Measurements from ENCODE around the gene RTL1. TPM values are rescaled to one million over a fixed set of nuclear protein-coding genes. Genes with fewer than 3 reads are reported as not detected.

Gene RTL1
- total RNA-seq, 1 experiment from 2014 or later, result not detected

DNA sequence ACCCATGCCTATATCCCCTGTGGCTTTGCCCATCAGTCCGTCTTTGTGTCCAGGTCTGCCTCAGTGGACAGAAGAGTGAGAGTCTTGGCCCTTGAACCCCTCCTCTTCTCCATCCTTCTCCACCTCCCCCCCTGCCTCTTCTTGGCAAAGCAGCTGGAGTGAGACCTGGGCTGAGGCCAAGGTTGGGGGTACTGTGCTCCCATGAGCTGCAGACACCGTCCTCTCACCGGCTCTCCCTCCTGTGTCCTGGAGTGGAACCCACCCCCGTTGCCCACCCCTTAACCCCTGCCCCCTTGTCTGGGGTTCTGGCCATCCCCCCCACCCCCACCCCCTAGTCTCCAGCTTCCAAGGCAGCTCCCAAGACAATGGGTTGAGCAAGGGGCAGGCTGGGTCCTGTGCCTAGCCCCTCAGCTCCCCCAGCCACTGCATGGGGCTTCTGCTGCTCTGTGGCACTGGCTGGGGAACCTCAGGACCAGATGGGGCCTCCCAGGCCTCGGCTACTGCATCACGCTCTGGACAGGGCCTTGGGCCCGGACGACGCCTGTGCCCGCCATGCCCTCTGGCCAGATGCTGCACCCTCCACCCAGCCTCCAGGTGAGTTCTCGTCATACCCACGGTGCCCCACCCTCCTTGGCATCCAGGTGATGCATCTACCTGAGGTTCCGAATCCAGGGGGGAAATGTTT lies 35.7 kb downstream of the RTL1 start:
- no peak overlapping the region for H4K8ac ChIP-seq (replicated peaks; ENCODE audit: insufficient read length, low read depth, low read length)
- H3K79me2 ChIP-seq (ENCODE audit: insufficient read depth, low read length), result no peaks in the 10 kb centered on the region
- no CpG with 5 or more reads among the region's 13 CpGs for WGBS (ENCODE audit: extremely low coverage, insufficient read length, low lambda C conversion rate)
- H3K18ac ChIP-seq (ENCODE audit: insufficient read length, low read depth, low read length), result no peak overlapping the region
- H3K9ac ChIP-seq (ENCODE audit: extremely low read depth, insufficient read length, low read length), result no peak overlapping the region
- H3K79me1 ChIP-seq (ENCODE audit: insufficient read depth, low read depth, low read length, poor library complexity, severe bottlenecking), result no peaks in the 10 kb centered on the region
- H3K4me1 ChIP-seq (ENCODE audit: insufficient read depth, low read length), result no peaks in the 10 kb centered on the region
- no peaks in the 10 kb centered on the region for H3K23me2 ChIP-seq (ENCODE audit: insufficient read length, low read depth, low read length, poor library complexity, severe bottlenecking)
- TF ChIP-seq CTCF (conservative IDR thresholded peaks at IDR 0.05), result no peak
- Mint-ChIP-seq H3K36me3 (ENCODE audit: insufficient read depth in 1 of 3, low read depth in 3 of 3) (no peaks in the 10 kb centered on the region), H3K27ac (no peak overlapping the region), H3K9me3 (peaks cover 1 to 2% of the 10 kb centered on the region in 2 experiments; a peak in 3 of 5 replicates), H3K4me3 (no peak overlapping the region), H3K27me3 (ENCODE audit: low read depth) (peaks cover 13% of the 10 kb centered on the region), H3K4me1 (no peaks in the 10 kb centered on the region)
- H2BK15ac ChIP-seq (ENCODE audit: low read depth, low read length), result no peak overlapping the region
- no peak overlapping the region for H2BK20ac ChIP-seq (ENCODE audit: low read depth, low read length, poor library complexity, severe bottlenecking)
- no peak overlapping the region for H3K27ac ChIP-seq (ENCODE audit: insufficient read length, low read depth, low read length)
- H3K56ac ChIP-seq (ENCODE audit: insufficient read length, low read depth, low read length), result no peak overlapping the region
- no peaks in the 10 kb centered on the region for H3K27me3 ChIP-seq (ENCODE audit: insufficient read depth, low read length)
- no peak overlapping the region for H2BK5ac ChIP-seq (ENCODE audit: insufficient read length, low read length)
- H3K9me3 ChIP-seq (ENCODE audit: control insufficient read depth, low read depth, low read length), result no peaks in the 10 kb centered on the region
- no peak overlapping the region for H3K14ac ChIP-seq (ENCODE audit: insufficient read depth, low read length)
- H2BK12ac ChIP-seq (ENCODE audit: insufficient read length, low read depth, low read length), result no peak overlapping the region
- no peak overlapping the region for H2AFZ ChIP-seq (ENCODE audit: low read length)
- H2BK120ac ChIP-seq (ENCODE audit: low read depth, low read length, poor library complexity, severe bottlenecking), result no peak overlapping the region
- H3K4me2 ChIP-seq (ENCODE audit: insufficient read depth, insufficient read length, low read length), result no peak overlapping the region
- no peaks in the 10 kb centered on the region for H4K20me1 ChIP-seq (ENCODE audit: control insufficient read depth, insufficient read depth, insufficient read length)
- H3K23ac ChIP-seq (ENCODE audit: insufficient read length, low read depth, low read length), result no peak overlapping the region
- no peak overlapping the region for H4K5ac ChIP-seq (ENCODE audit: insufficient read length, low read depth, low read length)
- DNase-seq, result no peak
- no peak overlapping the region for H2AK5ac ChIP-seq (ENCODE audit: insufficient read length, low read length)
- H3K4ac ChIP-seq (ENCODE audit: low read depth, low read length), result no peak overlapping the region
- H3T11ph ChIP-seq (ENCODE audit: low read length), result no peak overlapping the region
- H4K91ac ChIP-seq (ENCODE audit: insufficient read length, low read depth, low read length), result no peak overlapping the region

Data from H9 (cell line).